HepG2 (cell line): Measurements from ENCODE around the gene COQ9. TPM values are rescaled to one million over a fixed set of nuclear protein-coding genes. Genes with fewer than 3 reads are reported as not detected.

ENCODE experiments used
- ATAC-seq: fragments of 200-7000 bp; cut with Tn5 transposase; 3 replicates; pipeline ENCODE4 v1.9.1; 2020; ENCODE audit warnings: mild to moderate bottlenecking, moderate library complexity
- BruUV-seq: library from RNA; stranded (reverse); fragments of 400-500 nt; replicated peaks from 2 replicates; lab custom pipeline; 2021; lab: Mats Ljungman, UMichigan
- CTCF ChIA-PET: fragments of 300-600 bp; formaldehyde crosslinking; extraction: SDS; loops from one replicate; lab custom pipeline; 2021; ENCODE audit warnings: low total read pairs, inconsistent platforms, low intra/inter-chr PET ratio; lab: Yijun Ruan, JAX
- POLR2A ChIA-PET: fragments of 350-600 bp; sonication (Branson Sonifier 250); formaldehyde crosslinking; loops from one replicate; lab custom pipeline; 2020; ENCODE audit warnings: antibody characterized with exemption, inconsistent platforms; lab: Yijun Ruan, JAX
- DNase-seq: peaks from one replicate; pipeline ENCODE4 v3.0.0-alpha.2; 2015; ENCODE audit warnings: low spot score
- FAIRE-seq: peaks from 3 replicates; lab custom pipeline; 2011; peaks lifted over from hg19 to GRCh38; lab: Jason Lieb, UNC
- H2AFZ ChIP-seq: one replicate; pipeline ENCODE4 v1.6.1; 2011; ENCODE audit warnings: low read length, inconsistent platforms
- H3K27ac ChIP-seq: fragments of 300-600 bp; 3 replicates; pipeline ENCODE4 v1.8.0; 2011; ENCODE audit warnings: mixed run types, mild to moderate bottlenecking, mixed read lengths, low read length, inconsistent platforms; ENCODE audit not compliant: insufficient read depth; ENCODE audit errors: extremely low read length
- H3K27me3 ChIP-seq, 2 experiments: fragments of 200-600 bp in 1 of 2; 2 replicates in 1 of 2; 3 replicates in 1 of 2; pipeline versions ENCODE4 v1.6.0 to v1.8.0; 2011; ENCODE audit warnings: low read length in 2 of 2, mild to moderate bottlenecking in 2 of 2, moderate library complexity in 2 of 2, inconsistent platforms in 1 of 2; ENCODE audit not compliant: insufficient read depth in 2 of 2, control insufficient read depth in 1 of 2
- H3K36me3 ChIP-seq, 2 experiments: fragments of 200-600 bp in 1 of 2; replicated peaks in 1 of 2; 2 replicates in 1 of 2; 3 replicates in 1 of 2; pipeline versions ENCODE4 v1.5.1 to v1.8.0; 2011; ENCODE audit warnings: low read length in 2 of 2, inconsistent platforms in 1 of 2; ENCODE audit not compliant: insufficient read depth in 2 of 2, control insufficient read depth in 1 of 2
- H3K4me1 ChIP-seq: 2 replicates; pipeline ENCODE4 v1.5.1; 2012; ENCODE audit warnings: low read length, inconsistent platforms; ENCODE audit not compliant: insufficient read depth
- H3K4me2 ChIP-seq: 2 replicates; pipeline ENCODE4 v1.6.0; 2011; ENCODE audit warnings: low read depth, low read length, inconsistent platforms
- H3K4me3 ChIP-seq, 3 experiments: fragments of 200-600 bp in 1 of 3; sonication (generic), shearing (Covaris generic) in 1 of 3; replicated peaks in 1 of 3; 2 replicates each; pipeline ENCODE4 v1.5.1; 2011 to 2016; ENCODE audit warnings: low read length in 3 of 3, inconsistent platforms in 2 of 3, low read depth in 2 of 3, mild to moderate bottlenecking in 2 of 3, control low read depth in 1 of 3, mixed read lengths in 1 of 3; ENCODE audit not compliant: insufficient read depth in 1 of 3
- H3K79me2 ChIP-seq: one replicate; pipeline ENCODE4 v1.6.1; 2011; ENCODE audit warnings: low read length, inconsistent platforms; ENCODE audit not compliant: insufficient read depth
- H3K9ac ChIP-seq: 2 replicates; pipeline ENCODE4 v1.6.0; 2011; ENCODE audit warnings: mild to moderate bottlenecking, low read depth, low read length, inconsistent platforms; ENCODE audit not compliant: insufficient read depth
- H3K9me3 ChIP-seq: 2 replicates; pipeline ENCODE4 v1.5.1; 2012; ENCODE audit warnings: mild to moderate bottlenecking, low read length
- H4K20me1 ChIP-seq: 2 replicates; pipeline ENCODE4 v1.6.0; 2011; ENCODE audit warnings: inconsistent platforms, mild to moderate bottlenecking, low read length, moderate library complexity; ENCODE audit not compliant: insufficient read depth
- MEIS2 ChIP-seq: sonication (generic); formaldehyde crosslinking; IDR thresholded peaks from 2 replicates; pipeline ENCODE4 v1.9.0; 2021; ENCODE audit warnings: mild to moderate bottlenecking, missing genetic modification reagents
- ZNF235 ChIP-seq: sonication (generic); formaldehyde crosslinking; IDR thresholded peaks from 2 replicates; pipeline ENCODE4 v1.8.1; 2023; ENCODE audit warnings: mild to moderate bottlenecking, missing genetic modification reagents, borderline replicate concordance
- ZNF501 ChIP-seq: sonication (generic); formaldehyde crosslinking; IDR thresholded peaks from 2 replicates; pipeline ENCODE4 v1.5.1; 2020; ENCODE audit warnings: mild to moderate bottlenecking, moderate library complexity, missing genetic modification reagents
- WGBS: methylation state at CpG from one replicate; pipeline ENCODE4 v1.1.6; 2017; ENCODE audit warnings: low lambda C conversion rate; 5-methylcytosine and 5-hydroxymethylcytosine counted together
- in situ Hi-C: cut with HindIII; loops from 2 replicates; pipeline ENCODE4 v1.10.0; 2017; ENCODE audit warnings: low pct_unique_long_range_greater_than_20kb; ENCODE audit not compliant: extremely low pct_ligation_motif_present
- intact Hi-C: fragments of 100-400 bp; cut with micrococcal nuclease; formaldehyde crosslinking; loops from one replicate; pipeline ENCODE4 v1.10.0; 2022; ENCODE audit not compliant: unreplicated experiment
- polyA plus RNA-seq, 8 experiments: library from polyadenylated mRNA; depleted of rRNA in 3 of 8; stranded (reverse) in 7 of 8; unstranded in 1 of 8; fragments of >200 nt; fragmentation: Illumina TruSeq in 4 of 8; extraction: Trizol in 4 of 8; gene quantifications; 2 replicates each; pipeline versions ENCODE4 v1.2.1 to v1.2.3, GENCODE V29; 2011 to 2016; ENCODE audit warnings: low read depth in 4 of 8, missing spikeins in 1 of 8, mixed read lengths in 1 of 8; ENCODE audit not compliant: insufficient read depth in 1 of 8
- total RNA-seq, 5 experiments: library from RNA; depleted of rRNA; stranded (reverse); fragments of >200 nt; fragmentation: Illumina TruSeq; extraction: Trizol; gene quantifications; 2 replicates each; pipeline ENCODE4 v1.2.3, GENCODE V29; 2016; ENCODE audit warnings: low read depth in 1 of 5
- TF ChIP-seq, protein P1 (sequence below): sonication (generic); formaldehyde crosslinking; IDR thresholded peaks from 2 replicates; pipeline ENCODE4 v1.4.0; 2020; ENCODE audit warnings: missing genetic modification reagents
- TF ChIP-seq, protein P2 (sequence below): sonication (generic); formaldehyde crosslinking; IDR thresholded peaks from 2 replicates; pipeline ENCODE4; 2020; ENCODE audit warnings: missing genetic modification reagents, mild to moderate bottlenecking, borderline replicate concordance
- TF ChIP-seq, protein P3 (sequence below), 2 experiments: sonication (generic) in 1 of 2; formaldehyde crosslinking in 1 of 2; IDR thresholded peaks; 2 replicates each; pipeline versions ENCODE4 v1.6.1 to v1.9.0; 2014 to 2022; ENCODE audit warnings: antibody characterized with exemption in 1 of 2, borderline replicate concordance in 1 of 2, inconsistent platforms in 1 of 2, low read depth in 1 of 2, missing genetic modification reagents in 1 of 2

COQ9 gene
- total and polyA plus RNA-seq, 2 of the 13 experiments (the other 11 are each of a cell fraction or from before 2014, with no cell fraction given): 57.5 to 108 TPM

DNA sequence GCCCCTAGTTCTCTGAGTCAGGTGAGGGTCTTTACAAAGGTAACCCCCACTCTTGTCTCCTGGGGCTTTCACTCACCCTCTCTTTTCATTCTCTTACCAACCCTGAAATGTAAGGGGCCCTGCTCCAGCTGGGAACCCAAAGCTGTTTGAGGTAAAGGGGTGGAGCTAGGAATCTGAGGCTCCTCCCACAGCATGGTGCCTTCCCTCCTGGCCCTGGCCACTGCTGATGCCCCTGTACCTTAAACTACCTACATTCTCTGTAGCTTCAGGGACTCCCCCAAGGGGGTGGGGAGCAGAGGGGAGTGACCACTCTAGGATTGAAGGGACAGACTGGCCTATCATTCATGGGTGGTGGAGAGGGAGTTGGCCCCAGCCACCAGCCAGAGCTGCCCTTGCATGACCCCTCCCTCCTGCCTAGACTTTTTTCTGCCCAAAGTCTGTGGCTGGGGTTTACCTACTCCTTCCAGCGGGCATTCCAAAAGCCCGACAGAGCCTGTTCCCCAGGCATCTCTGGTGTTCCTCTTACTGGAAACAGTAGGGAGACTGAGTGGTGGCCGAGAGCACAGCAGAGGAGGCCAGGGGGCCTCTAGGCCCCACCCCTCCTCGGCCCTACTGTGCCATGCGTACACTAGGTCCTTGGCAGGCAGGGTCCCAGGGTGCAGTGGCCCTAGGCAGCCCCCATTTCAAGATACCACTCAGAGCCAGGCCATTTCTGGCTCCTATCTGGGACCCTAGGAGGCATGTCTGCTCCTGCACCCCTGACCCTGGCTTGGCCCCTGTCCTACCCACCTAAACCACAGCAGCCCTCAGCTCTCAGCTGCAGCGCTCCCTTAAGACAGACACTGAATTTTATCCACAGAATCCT lies 29.5 kb downstream of the COQ9 start:
- H2AFZ ChIP-seq: no peak overlapping the region
- ChIA-PET CTCF (interaction anchor here (1.3 to 1.7 kb wide), 3 partner anchors 15 to 43 kb away, joined by 4 to 16 read pairs (median 5); partner anchors contain the start of gene POLR2C), POLR2A (interaction anchor here (0.7 to 1.3 kb wide), 3 partner anchors 10 to 29 kb away, joined by 3 to 5 read pairs (median 4); partner anchors contain the start of genes CIAPIN1, COQ9, DOK4 and POLR2C)
- H4K20me1 ChIP-seq: peaks cover 8% of the 10 kb centered on the region; the same call in 1 of the 2 replicates
- peak overlapping the region; percentile 27; the same call in 1 of the 2 replicates for H3K4me2 ChIP-seq
- peaks cover 84% of the 10 kb centered on the region for H3K4me1 ChIP-seq
- 78% methylated on average over 6 of the region's 6 CpGs for WGBS
- no peak overlapping the region; a peak in 1 of 6 replicates for H3K4me3 ChIP-seq
- H3K27me3 ChIP-seq: no peaks in the 10 kb centered on the region
- intact Hi-C loops (loop anchor here (1.0 kb wide), 1 partner anchor 43 kb away; no protein-coding TSS in a partner anchor), in situ Hi-C loops (loop anchor here (5.0 kb wide), 1 partner anchor 41 kb away; no protein-coding TSS in a partner anchor)
- no peak overlapping the region for H3K9ac ChIP-seq
- H3K79me2 ChIP-seq: peaks cover 21% of the 10 kb centered on the region
- FAIRE-seq (no peak), ATAC-seq (no peak), DNase-seq (no peak)
- no peaks in the 10 kb centered on the region for H3K9me3 ChIP-seq
- BruUV-seq: no TSS peak
- H3K27ac ChIP-seq: peak overlapping the region; percentile 13
- peaks cover 20 to 31% of the 10 kb centered on the region in 2 experiments for H3K36me3 ChIP-seq
- TF ChIP-seq, protein P1, sequence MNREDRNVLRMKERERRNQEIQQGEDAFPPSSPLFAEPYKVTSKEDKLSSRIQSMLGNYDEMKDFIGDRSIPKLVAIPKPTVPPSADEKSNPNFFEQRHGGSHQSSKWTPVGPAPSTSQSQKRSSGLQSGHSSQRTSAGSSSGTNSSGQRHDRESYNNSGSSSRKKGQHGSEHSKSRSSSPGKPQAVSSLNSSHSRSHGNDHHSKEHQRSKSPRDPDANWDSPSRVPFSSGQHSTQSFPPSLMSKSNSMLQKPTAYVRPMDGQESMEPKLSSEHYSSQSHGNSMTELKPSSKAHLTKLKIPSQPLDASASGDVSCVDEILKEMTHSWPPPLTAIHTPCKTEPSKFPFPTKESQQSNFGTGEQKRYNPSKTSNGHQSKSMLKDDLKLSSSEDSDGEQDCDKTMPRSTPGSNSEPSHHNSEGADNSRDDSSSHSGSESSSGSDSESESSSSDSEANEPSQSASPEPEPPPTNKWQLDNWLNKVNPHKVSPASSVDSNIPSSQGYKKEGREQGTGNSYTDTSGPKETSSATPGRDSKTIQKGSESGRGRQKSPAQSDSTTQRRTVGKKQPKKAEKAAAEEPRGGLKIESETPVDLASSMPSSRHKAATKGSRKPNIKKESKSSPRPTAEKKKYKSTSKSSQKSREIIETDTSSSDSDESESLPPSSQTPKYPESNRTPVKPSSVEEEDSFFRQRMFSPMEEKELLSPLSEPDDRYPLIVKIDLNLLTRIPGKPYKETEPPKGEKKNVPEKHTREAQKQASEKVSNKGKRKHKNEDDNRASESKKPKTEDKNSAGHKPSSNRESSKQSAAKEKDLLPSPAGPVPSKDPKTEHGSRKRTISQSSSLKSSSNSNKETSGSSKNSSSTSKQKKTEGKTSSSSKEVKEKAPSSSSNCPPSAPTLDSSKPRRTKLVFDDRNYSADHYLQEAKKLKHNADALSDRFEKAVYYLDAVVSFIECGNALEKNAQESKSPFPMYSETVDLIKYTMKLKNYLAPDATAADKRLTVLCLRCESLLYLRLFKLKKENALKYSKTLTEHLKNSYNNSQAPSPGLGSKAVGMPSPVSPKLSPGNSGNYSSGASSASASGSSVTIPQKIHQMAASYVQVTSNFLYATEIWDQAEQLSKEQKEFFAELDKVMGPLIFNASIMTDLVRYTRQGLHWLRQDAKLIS (CRISPR knock-in tag): no peak
- no peak for TF ChIP-seq ZNF501 (CRISPR knock-in tag)
- TF ChIP-seq, protein P2, sequence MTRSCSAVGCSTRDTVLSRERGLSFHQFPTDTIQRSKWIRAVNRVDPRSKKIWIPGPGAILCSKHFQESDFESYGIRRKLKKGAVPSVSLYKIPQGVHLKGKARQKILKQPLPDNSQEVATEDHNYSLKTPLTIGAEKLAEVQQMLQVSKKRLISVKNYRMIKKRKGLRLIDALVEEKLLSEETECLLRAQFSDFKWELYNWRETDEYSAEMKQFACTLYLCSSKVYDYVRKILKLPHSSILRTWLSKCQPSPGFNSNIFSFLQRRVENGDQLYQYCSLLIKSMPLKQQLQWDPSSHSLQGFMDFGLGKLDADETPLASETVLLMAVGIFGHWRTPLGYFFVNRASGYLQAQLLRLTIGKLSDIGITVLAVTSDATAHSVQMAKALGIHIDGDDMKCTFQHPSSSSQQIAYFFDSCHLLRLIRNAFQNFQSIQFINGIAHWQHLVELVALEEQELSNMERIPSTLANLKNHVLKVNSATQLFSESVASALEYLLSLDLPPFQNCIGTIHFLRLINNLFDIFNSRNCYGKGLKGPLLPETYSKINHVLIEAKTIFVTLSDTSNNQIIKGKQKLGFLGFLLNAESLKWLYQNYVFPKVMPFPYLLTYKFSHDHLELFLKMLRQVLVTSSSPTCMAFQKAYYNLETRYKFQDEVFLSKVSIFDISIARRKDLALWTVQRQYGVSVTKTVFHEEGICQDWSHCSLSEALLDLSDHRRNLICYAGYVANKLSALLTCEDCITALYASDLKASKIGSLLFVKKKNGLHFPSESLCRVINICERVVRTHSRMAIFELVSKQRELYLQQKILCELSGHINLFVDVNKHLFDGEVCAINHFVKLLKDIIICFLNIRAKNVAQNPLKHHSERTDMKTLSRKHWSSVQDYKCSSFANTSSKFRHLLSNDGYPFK: 0 out of 2 replicates have a peak, but pooled peaks have one; percentile 22
- no peak for TF ChIP-seq MEIS2
- TF ChIP-seq ZNF235 (CRISPR knock-in tag): no peak
- TF ChIP-seq, protein P3, sequence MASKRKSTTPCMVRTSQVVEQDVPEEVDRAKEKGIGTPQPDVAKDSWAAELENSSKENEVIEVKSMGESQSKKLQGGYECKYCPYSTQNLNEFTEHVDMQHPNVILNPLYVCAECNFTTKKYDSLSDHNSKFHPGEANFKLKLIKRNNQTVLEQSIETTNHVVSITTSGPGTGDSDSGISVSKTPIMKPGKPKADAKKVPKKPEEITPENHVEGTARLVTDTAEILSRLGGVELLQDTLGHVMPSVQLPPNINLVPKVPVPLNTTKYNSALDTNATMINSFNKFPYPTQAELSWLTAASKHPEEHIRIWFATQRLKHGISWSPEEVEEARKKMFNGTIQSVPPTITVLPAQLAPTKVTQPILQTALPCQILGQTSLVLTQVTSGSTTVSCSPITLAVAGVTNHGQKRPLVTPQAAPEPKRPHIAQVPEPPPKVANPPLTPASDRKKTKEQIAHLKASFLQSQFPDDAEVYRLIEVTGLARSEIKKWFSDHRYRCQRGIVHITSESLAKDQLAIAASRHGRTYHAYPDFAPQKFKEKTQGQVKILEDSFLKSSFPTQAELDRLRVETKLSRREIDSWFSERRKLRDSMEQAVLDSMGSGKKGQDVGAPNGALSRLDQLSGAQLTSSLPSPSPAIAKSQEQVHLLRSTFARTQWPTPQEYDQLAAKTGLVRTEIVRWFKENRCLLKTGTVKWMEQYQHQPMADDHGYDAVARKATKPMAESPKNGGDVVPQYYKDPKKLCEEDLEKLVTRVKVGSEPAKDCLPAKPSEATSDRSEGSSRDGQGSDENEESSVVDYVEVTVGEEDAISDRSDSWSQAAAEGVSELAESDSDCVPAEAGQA (IDR thresholded peaks at IDR 0.05; ENCODE audit: low read depth): no peak
- TF ChIP-seq, protein P3 (CRISPR knock-in tag; IDR thresholded peaks at IDR 0.05; ENCODE audit: borderline replicate concordance): no peak
